ENCODE data around the gene SMARCB1.

The SMARCB1 gene

DNA sequence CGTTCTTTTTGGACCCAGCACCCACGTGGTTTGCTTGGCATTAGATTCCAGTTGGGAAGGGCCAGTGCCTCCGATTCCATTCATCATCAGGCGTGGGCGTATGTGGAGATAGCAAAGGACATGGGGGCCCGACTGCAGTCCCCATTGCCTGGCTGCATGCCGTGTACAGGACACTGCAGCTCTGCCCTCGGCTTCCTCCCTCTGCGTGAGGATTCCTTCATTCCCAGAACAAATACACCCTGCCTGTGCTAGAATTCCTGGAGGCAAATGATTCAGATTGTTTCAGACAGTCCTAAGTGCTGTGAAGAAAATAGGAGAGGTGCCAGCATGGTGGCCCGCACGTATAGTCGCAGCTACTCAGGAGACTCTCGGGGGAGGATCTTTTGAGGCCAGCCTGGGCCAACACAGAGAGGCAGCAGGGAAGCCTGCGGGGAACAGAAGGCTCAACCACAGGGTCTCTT is 36.6 kb downstream of the SMARCB1 start:
- TF ChIP-seq, protein P1, sequence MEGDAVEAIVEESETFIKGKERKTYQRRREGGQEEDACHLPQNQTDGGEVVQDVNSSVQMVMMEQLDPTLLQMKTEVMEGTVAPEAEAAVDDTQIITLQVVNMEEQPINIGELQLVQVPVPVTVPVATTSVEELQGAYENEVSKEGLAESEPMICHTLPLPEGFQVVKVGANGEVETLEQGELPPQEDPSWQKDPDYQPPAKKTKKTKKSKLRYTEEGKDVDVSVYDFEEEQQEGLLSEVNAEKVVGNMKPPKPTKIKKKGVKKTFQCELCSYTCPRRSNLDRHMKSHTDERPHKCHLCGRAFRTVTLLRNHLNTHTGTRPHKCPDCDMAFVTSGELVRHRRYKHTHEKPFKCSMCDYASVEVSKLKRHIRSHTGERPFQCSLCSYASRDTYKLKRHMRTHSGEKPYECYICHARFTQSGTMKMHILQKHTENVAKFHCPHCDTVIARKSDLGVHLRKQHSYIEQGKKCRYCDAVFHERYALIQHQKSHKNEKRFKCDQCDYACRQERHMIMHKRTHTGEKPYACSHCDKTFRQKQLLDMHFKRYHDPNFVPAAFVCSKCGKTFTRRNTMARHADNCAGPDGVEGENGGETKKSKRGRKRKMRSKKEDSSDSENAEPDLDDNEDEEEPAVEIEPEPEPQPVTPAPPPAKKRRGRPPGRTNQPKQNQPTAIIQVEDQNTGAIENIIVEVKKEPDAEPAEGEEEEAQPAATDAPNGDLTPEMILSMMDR (conservative IDR thresholded peaks at IDR 0.05; ENCODE audit: control insufficient read depth, insufficient read depth, low read depth, low read length): no peak
- no peak overlapping the region for H3K4me3 ChIP-seq (ENCODE audit: control insufficient read depth, low read depth, low read length)
- DNase-seq (ENCODE audit: low read depth): peak; percentile 27

DNA sequence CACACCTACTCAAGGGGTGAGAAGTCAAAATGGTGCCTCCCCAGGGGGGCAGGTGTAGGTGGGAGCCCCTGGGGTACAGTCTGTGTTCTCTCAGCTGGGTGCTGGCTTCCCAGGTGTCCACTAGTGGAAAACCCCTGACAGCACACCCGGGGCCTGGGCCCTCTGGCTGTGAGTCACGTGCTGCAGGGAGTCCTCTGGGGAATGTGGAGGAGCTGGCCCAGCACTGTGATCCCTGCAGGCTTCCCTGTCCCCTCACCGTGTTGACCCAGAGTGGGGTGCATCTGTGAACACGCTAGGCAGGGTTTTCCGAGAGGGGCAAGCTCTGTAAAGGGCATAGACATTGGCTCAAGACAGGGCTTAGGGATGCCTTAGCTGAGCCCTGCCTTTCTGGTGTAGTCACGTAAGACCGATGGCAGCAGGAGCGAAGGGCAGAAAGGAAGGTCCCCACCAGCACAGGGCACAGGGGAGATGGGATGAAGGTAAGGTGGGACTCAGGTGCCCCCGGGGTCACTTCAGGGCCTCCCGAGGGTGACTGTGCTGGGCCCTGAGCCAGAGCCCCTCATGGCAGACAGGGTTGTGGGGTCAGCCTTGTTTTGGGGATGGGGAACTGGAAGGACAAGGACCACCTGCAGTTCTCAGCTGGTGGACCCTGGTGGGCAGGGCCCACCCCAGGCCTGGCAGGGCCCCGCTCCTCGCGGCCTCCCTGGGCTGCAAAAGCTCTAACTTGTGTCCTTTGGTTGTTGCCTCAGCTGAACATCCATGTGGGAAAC is 37.9 kb downstream of the SMARCB1 start:
- DNase-seq (ENCODE audit: low read depth): no peak
- no peak overlapping the region for H3K4me3 ChIP-seq (ENCODE audit: control insufficient read depth, low read depth, low read length)
- TF ChIP-seq, protein P1 (conservative IDR thresholded peaks at IDR 0.05; ENCODE audit: control insufficient read depth, insufficient read depth, low read depth, low read length): no peak

DNA sequence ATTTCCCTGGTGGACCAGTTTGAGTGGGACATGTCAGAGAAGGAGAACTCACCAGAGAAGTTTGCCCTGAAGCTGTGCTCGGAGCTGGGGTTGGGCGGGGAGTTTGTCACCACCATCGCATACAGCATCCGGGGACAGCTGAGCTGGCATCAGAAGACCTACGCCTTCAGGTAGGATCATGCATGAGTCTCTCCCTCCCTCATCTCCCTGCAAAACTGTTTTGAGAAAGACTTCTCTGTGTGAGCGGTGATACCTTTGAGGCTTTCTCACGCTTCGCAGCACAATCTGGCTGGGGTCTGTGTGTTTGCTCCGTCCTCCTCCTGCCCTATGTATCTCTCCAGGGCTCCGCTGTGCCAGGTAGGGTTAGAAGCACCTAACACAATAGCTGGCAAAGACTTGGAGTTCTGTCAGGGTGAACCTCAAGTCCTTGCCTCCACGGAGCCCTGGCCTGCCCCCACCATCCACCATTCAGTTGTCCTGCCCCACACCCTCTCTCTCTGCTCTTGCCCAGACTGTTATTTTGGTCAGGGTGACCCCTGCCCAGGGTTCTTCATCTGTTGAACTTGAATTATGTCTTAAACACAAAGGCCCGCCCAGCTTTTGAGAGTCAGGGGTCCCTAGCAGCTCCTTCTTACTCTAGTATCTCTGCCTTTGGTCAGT is 38.6 kb downstream of the SMARCB1 start:
- TF ChIP-seq, protein P1 (conservative IDR thresholded peaks at IDR 0.05; ENCODE audit: control insufficient read depth, insufficient read depth, low read depth, low read length): no peak

DNA sequence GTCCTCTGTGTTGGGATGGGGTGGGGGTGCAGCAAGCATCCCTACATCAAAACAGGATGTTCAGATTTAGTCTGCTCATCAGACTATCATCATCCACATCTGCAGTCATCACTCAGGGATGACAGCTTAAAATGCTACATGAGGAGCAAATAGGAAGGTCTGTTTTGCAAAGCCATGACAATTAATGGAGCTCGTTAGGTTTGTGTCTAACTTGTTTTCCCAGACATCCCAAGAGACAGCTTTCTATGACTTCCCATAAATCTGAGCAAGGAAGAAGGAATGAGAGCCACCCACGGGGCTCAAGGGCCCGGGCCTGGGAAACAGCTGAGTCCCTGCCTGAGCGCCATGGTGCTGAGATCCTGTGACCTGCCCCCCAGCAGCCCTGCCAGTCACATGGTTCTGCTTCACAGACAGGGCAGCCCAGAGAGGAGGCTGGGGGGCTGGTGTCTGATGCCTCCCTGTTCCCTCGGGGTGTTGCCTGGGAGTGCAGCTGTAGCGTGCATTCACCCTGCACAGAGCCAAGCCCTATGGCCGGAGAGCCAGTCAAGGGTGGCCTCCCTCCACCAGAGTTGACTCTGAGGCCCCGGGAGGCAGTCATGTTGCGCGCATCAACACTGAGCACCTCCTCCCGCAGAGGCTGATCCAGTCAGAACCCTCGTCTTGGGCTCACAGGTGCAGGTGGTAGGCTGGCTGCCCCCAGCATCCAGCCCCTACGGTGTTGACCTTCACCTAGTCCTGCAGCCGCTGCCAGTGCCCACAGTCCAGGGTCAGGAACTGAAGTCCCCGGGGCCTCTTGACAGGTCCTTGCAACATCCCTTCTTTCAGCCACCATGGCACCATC is 40.0 kb downstream of the SMARCB1 start:
- H3K4me3 ChIP-seq (ENCODE audit: control insufficient read depth, low read depth, low read length): no peak overlapping the region
- peak; percentile 87 for DNase-seq (ENCODE audit: low read depth)

More for the DNA sequence above, 38.6 kb downstream of the SMARCB1 start:
- no peak for DNase-seq (ENCODE audit: low read depth)
- no peak overlapping the region for H3K4me3 ChIP-seq (ENCODE audit: control insufficient read depth, low read depth, low read length)

DNA sequence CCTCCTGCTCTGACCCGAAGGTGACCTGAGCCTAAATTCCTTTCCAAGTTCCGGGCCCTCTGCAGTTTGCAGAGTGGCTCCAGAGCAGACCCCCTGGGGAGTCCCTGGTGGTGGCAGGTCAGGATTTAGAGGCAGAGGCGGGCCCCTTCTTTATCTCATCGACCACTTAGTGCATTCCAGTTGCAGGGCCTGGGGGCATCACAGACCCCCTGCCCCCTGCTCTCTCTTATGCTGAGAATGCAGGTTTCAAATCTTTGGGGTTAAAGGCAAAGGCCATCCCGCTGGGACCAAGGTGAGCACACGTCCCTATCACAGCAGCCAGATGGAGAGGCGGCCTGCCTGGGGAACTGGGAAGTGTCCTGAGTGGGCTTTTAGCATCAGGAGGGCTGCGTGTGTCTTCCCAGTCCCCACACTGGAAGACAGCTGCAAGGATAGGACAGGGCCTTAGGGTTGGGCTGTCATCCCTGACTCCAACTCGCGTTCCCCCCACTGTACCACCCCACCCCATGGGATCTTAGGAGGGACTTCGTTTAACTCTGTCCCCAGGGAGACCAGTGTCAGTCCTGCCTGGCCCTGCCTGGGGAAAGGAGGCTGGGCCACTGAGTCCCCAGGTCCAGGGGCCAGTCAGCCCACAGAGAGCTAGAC is 40.7 kb downstream of the SMARCB1 start:
- TF ChIP-seq, protein P1 (conservative IDR thresholded peaks at IDR 0.05; ENCODE audit: control insufficient read depth, insufficient read depth, low read depth, low read length): no peak
- H3K4me3 ChIP-seq (ENCODE audit: control insufficient read depth, low read depth, low read length): no peak overlapping the region
- DNase-seq (ENCODE audit: low read depth): no peak

More for the DNA sequence above, 40.0 kb downstream of the SMARCB1 start:
- TF ChIP-seq, protein P1 (conservative IDR thresholded peaks at IDR 0.05; ENCODE audit: control insufficient read depth, insufficient read depth, low read depth, low read length): no peak
